ENCODE measurements around the gene ZNF581. TPM values are rescaled to one million over a fixed set of nuclear protein-coding genes. Genes with fewer than 3 reads are reported as not detected.

Gene ZNF581
- polyA plus RNA-seq, 3 donors from 2014 or later = 8.4 to 24.9 (median 20.6) TPM

DNA sequence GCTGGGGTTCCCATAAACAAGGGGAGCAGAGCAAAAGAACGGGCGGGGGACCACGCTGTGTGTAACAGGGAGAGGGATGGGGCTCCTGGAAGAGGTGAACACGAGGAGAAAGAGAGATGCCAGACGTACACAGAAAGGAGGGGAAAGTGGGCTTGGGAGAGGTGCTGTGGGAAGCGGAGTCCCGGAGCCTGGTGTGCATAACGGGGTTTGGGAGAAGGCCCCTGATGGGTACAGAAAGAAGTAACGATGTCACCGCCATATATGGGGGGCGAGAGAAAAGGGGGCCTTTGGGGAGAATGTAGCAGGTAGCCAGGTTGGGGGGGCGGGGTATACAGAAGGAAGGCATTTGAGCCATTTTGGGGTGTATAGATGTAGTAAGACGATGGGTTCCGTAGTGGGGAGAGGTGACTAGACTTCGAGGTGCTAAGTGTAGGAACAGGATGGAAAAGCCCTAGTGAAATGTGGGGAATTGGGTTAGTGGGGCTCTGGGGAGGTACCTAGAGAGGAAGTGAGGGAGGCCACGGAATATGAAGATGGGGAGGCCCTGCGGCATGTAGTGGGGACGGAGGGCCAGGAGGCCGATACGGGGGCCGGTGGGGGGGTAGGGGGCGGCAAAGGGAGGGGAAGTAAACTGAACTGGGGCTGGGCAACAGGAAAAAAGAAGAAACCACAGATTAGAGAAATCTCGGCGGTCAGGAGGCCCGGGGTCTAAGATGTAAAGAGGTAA, 1.9 kb upstream of the ZNF581 start:
- Mint-ChIP-seq H3K27me3 (ENCODE audit: low read depth in 3 of 3) (peaks cover 5 to 9% (median 5%) of the 10 kb centered on the region in 3 donors), H3K4me3 (peak overlapping the region; percentile 88 to 94 (median 89)), H3K9me3 (no peaks in the 10 kb centered on the region), H3K36me3 (peaks cover 3 to 4% (median 3%) of the 10 kb centered on the region in 3 donors), H3K4me1 (peaks cover 51 to 61% of the 10 kb centered on the region in 2 donors), H3K27ac (peak overlapping the region; percentile 79 to 92 (median 86))
- DNase-seq = peak in 1 of 3 donors; percentile 8

GRCh38 chr19:55642153-55643002, 1.1 kb upstream of the ZNF581 start:
- DNase-seq = no peak
- Mint-ChIP-seq H3K4me1 (peaks cover 49 to 63% of the 10 kb centered on the region in 2 donors), H3K27ac (peak overlapping the region; percentile 79 to 94 (median 92)), H3K36me3 (peaks cover 3 to 4% (median 3%) of the 10 kb centered on the region in 3 donors), H3K4me3 (peak overlapping the region; percentile 89 to 96 (median 94)), H3K27me3 (ENCODE audit: low read depth in 3 of 3) (peaks cover 5 to 8% (median 5%) of the 10 kb centered on the region in 3 donors), H3K9me3 (no peaks in the 10 kb centered on the region)

GRCh38 chr19:55643887-55644176, 383 bp downstream of the ZNF581 start:
- Mint-ChIP-seq H3K9me3 (no peaks in the 10 kb centered on the region), H3K4me1 (peaks cover 43 to 61% of the 10 kb centered on the region in 2 donors), H3K4me3 (peak overlapping the region; percentile 84 to 96 (median 91)), H3K27ac (peak overlapping the region; percentile 60 to 92 (median 80)), H3K27me3 (ENCODE audit: low read depth in 3 of 3) (peaks cover 3 to 7% (median 5%) of the 10 kb centered on the region in 3 donors), H3K36me3 (peaks cover 0 to 3% (median 0%) of the 10 kb centered on the region in 3 donors)
- DNase-seq = no peak

- Mint-ChIP-seq H3K27ac (peak overlapping the region; percentile 60 to 92 (median 80)), H3K4me1 (peaks cover 38 to 57% of the 10 kb centered on the region in 2 donors), H3K9me3 (no peaks in the 10 kb centered on the region), H3K36me3 (no peaks in the 10 kb centered on the region), H3K4me3 (peak overlapping the region; percentile 84 to 96 (median 91)), H3K27me3 (ENCODE audit: low read depth in 3 of 3) (peaks cover 3 to 7% (median 5%) of the 10 kb centered on the region in 3 donors)
- DNase-seq = no peak
These were observed 863 bp downstream of the ZNF581 start for GRCh38 chr19:55644191-55644833.

DNA sequence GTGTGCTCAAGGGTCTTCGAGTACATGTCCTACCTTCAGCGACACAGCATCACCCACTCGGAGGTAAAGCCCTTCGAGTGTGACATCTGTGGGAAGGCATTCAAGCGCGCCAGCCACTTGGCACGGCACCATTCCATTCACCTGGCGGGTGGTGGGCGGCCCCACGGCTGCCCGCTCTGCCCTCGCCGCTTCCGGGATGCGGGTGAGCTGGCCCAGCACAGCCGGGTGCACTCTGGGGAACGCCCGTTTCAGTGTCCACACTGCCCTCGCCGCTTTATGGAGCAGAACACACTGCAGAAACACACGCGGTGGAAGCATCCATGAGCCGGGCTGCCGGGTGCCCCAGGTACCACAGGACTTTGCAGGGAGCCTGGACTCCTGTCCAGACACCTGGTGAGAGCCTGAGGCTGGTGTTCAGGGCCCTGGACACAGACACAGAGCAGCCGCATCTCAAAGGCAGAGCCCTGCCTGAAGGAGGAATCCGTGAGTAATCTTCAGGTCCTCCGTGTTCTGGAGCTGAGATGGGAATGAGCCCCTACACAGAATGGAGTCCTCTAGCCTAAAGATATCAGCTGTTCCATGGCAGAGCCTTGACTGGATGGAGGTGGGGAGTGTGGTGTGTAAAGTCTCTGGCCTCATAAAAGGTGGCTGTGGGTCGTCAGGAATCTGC, 1.5 kb downstream of the ZNF581 start:
- no peaks in the 10 kb centered on the region for H3K36me3 Mint-ChIP-seq
- peak overlapping the region; percentile 84 to 96 (median 91) for H3K4me3 Mint-ChIP-seq
- H3K27ac Mint-ChIP-seq = no peak overlapping the region
- no peak for DNase-seq
- peaks cover 3 to 10% (median 5%) of the 10 kb centered on the region in 3 donors for H3K27me3 Mint-ChIP-seq (ENCODE audit: low read depth in 3 of 3)
- H3K4me1 Mint-ChIP-seq = peaks cover 38 to 54% of the 10 kb centered on the region in 2 donors
- H3K9me3 Mint-ChIP-seq = no peaks in the 10 kb centered on the region

DNA sequence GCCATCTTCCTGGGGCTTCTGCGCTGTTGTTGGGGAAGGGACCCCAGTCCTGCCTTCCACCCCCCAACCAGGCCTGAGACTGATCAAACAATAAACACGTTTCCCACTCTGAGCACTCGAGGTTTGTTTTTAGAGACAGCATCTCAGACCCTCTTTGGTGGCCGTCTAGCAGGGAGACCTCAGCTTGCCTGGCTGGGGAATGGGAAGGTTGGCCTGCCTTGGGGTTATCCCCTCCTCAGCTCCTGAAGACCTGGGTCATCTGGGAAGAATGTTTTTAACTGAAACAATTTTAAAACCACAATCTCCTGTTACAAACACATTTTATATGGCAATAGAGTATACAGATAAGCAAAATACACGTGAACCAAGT, 2.0 kb downstream of the ZNF581 start:
- no peaks in the 10 kb centered on the region for H3K36me3 Mint-ChIP-seq
- H3K27me3 Mint-ChIP-seq (ENCODE audit: low read depth in 3 of 3) = peaks cover 3 to 10% (median 6%) of the 10 kb centered on the region in 3 donors
- peak overlapping the region in 1 of 6 donors; percentile 7 for H3K27ac Mint-ChIP-seq
- H3K4me3 Mint-ChIP-seq = peak overlapping the region in 4 of 5 donors; percentile 40 to 69 (median 56)
- no peak for DNase-seq
- peaks cover 33 to 53% of the 10 kb centered on the region in 2 donors for H3K4me1 Mint-ChIP-seq
- no peaks in the 10 kb centered on the region for H3K9me3 Mint-ChIP-seq

DNA sequence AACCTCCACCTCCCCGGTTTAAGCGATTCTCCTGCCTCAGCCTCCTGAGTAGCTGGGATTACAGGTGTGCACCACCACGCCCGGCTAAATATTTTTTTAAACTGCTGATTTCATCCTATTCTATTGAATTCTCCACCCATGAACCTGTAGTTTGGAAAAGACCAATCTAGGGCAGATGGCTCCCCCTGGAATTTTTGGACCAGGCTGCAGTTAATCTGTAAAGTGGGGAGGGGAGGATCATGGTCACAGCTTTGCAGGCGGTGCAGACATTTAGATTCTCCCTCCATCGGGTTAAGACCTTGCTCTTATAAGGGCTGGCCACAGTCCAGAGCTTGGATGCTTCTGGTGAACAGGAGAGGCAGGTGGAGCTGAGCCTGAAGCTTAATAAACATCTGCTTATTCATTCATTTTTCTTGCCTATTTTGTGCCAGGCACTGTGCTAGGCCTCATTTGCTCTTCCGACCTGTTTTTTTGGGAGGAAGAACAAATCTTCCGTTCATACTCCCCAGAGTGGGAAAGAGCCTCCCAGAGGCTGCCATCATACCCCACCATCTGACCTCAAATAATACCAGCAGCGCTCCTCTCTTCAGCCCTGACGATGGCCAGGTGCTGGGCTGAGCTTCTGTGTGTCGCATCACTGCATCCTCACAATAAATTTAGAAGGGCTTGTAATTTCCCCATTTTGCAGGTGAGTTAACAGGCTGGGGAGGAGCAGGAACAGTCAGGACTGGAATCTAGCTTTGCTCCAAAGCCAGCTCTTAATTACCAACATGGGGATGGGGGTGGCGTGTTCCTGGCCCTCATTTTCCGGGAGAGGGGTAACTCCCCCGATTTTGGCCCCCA, 3.7 kb downstream of the ZNF581 start:
- no peak for DNase-seq
- Mint-ChIP-seq H3K36me3 (no peaks in the 10 kb centered on the region), H3K27ac (peak overlapping the region in 2 of 6 donors; percentile 35 to 64), H3K4me1 (peaks cover 22 to 41% of the 10 kb centered on the region in 2 donors), H3K9me3 (no peaks in the 10 kb centered on the region), H3K4me3 (peak overlapping the region; percentile 55 to 82 (median 78)), H3K27me3 (ENCODE audit: low read depth in 3 of 3) (peaks cover 0 to 10% (median 5%) of the 10 kb centered on the region in 3 donors)

DNA sequence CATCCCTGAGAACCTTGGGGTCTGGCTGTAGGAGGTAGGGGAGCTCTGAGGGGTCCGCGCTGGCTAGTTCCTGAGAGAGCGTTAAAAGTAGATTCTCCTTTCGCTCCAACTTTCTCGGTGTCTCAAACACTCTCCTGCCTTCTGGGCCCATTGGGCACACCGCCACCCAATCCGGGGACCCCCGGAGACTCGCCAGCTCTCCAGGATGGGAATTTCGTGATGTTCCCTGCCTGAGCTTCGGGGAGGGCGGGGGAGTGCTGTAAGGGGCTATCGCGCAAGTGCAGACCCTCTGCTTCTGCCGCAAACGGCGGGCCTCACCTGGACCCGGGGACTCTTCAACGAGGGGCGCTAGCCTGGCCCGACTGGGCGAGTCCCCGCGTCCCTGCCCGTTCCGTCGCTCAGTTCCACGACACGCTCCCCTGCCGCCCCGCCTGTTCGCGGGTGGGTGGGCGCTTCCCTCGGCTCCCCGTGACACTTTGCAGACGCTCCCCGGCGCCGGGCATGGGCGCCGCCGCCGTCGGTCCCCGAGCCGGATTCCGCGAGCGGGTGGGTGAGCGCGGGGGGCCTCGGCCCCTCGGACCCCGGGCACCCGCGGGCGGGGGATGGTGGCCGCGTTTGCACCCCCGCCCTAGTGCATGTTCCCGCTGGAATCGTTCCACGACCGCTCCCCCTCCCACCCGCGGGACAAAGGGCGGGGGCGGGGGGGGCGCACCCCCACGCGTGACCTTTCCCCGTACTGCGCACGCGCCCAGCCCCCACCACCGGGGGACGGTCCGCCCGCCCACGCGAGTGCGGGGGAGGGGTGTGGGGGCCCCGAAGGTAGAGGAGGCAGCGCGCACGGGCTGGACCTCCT, 4.5 kb downstream of the ZNF581 start, which contains the start of gene CCDC106:
Gene CCDC106, plus strand, starts transcription at position 481 of the 853 bp plus-strand sequence. CDS start 835 bp downstream, outside the sequence.
- Mint-ChIP-seq H3K9me3 (no peaks in the 10 kb centered on the region), H3K27ac (peak within 1 kb of the TSS in 3 of 6 donors; percentile 35 to 64 (median 45)), H3K27me3 (ENCODE audit: low read depth in 3 of 3) (peaks cover 0 to 8% (median 5%) of the 10 kb centered on the region in 3 donors), H3K4me1 (peaks cover 16 to 36% of the 10 kb centered on the region in 2 donors), H3K4me3 (peak within 1 kb of the TSS; percentile 70 to 82 (median 78)), H3K36me3 (no peaks in the 10 kb centered on the region)
- DNase-seq = peak; percentile 40 to 55 (median 41)

DNA sequence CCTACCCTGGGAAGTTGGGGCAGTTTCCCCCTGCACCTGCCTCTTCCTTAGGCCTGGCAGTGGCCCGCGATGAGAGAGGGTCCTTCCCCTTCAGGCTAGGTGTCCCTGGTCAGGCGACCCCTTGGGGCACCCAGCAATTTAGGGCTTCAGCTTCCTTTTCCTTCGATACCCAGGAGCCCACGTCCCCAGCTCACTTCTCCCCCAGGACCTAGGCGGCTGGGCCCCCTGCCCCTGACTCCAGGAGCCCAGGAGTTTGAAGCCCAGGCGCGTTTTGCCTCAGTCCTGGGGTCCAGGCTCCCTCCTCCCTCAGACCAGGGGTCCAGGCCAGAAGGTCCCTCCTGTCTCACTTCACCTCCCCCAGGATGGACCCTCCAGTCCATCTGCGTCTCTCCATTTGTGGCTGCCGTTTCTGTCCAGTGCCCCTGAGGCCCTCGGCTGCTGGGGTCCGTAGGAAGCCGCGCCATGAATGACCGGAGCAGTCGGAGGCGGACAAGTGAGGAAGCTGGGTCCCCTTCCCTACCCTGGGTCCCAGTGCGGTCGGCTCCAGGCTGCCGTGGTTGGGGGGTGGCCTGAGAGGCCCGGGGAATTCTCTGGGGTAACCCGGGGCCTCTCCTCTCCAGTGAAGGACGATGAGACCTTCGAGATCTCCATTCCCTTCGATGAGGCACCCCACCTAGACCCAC, 5.3 kb downstream of the ZNF581 start:
- H3K36me3 Mint-ChIP-seq = no peaks in the 10 kb centered on the region
- H3K4me1 Mint-ChIP-seq = peaks cover 9 to 34% of the 10 kb centered on the region in 2 donors
- DNase-seq = no peak
- peaks cover 3 to 11% (median 4%) of the 10 kb centered on the region in 3 donors for H3K27me3 Mint-ChIP-seq (ENCODE audit: low read depth in 3 of 3)
- H3K27ac Mint-ChIP-seq = no peak overlapping the region
- H3K9me3 Mint-ChIP-seq = no peaks in the 10 kb centered on the region
- H3K4me3 Mint-ChIP-seq = peak overlapping the region; percentile 41 to 75 (median 66)

DNA sequence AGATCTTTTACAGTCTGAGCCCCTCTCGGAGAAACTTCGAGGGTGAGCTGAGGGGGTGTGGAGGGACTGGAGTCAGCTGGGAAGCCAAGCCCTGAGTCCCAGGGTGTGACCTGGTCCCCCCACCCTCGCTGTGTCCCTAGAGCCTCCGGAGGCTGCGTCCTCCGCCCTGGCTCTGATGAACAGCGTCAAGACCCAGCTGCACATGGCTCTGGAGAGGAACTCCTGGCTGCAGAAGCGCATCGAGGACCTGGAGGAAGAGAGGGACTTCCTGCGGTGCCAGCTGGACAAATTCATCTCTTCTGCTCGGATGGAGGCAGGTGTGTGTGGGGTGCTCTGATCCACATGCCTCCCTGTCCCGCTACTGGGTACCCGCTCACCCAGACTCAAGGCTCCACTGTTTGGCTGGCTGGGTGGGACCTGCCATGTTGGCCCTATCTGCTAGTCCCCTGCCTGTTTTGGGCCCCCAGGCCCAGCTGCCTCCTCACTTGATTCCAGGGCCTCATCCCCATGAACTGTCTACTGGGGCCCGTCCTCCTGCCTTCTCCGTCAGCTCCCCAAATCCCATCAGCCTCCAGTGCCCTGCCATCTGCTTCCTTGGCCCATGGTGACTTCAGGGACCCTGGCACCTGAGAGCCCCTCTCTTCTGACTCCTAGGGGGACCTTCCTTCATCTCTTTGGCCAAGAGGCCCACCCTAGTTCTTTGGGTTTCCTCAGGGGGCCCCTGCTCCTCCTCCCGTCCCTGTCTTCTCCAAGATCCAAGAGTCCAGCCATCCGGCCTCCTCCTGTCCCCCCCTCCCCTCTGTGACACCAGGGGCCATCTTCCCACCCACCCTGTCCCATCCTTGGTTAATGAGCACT, 6.0 kb downstream of the ZNF581 start:
- DNase-seq = no peak
- Mint-ChIP-seq H3K9me3 (no peaks in the 10 kb centered on the region), H3K27ac (peak overlapping the region in 2 of 6 donors; percentile 40 to 62), H3K36me3 (no peaks in the 10 kb centered on the region), H3K4me1 (peaks cover 9 to 31% of the 10 kb centered on the region in 2 donors), H3K27me3 (ENCODE audit: low read depth in 3 of 3) (peaks cover 11 to 19% (median 12%) of the 10 kb centered on the region in 3 donors), H3K4me3 (peak overlapping the region; percentile 57 to 74 (median 61))

Data from immature natural killer cell (primary cell).